Small intestine (tissue), 7 donors: Measurements from ENCODE around the gene GARIN5B. TPM values are rescaled to one million over a fixed set of nuclear protein-coding genes. Genes with fewer than 3 reads are reported as not detected.
"Not testable (repeated sequence)": the region's sequence is repeated elsewhere in the genome, so short reads cannot be mapped to it uniquely, and the experiment has no call there.

Experiments used
- DNase-seq, 2 donors: peaks; one replicate each; pipeline versions ENCODE4 v3.0.0 to v3.0.0-alpha.2; 2013
- FAIRE-seq: peaks from 2 replicates; lab custom pipeline; 2012; peaks lifted over from hg19 to GRCh38; lab: Jason Lieb, UNC
- H3K27ac ChIP-seq, 3 donors: one replicate each; pipeline ENCODE4 v1.5.1; 2013; ENCODE audit warnings: low read length in 2 of 3, mild to moderate bottlenecking in 2 of 3, control low read depth in 1 of 3, inconsistent platforms in 1 of 3, low read depth in 1 of 3, moderate library complexity in 1 of 3
- H3K27me3 ChIP-seq, 3 donors: one replicate each; pipeline ENCODE4 v1.6.1; 2013; ENCODE audit warnings: low read length in 3 of 3, inconsistent platforms in 1 of 3; ENCODE audit not compliant: control insufficient read depth in 3 of 3, insufficient read depth in 3 of 3
- H3K36me3 ChIP-seq, 3 donors: one replicate each; pipeline ENCODE4 v1.6.1; 2013; ENCODE audit warnings: low read length in 3 of 3, inconsistent platforms in 1 of 3, low read depth in 1 of 3, mild to moderate bottlenecking in 1 of 3, moderate library complexity in 1 of 3; ENCODE audit not compliant: control insufficient read depth in 3 of 3, insufficient read depth in 2 of 3
- H3K4me1 ChIP-seq, 3 donors: one replicate each; pipeline ENCODE4 v1.6.1; 2013; ENCODE audit warnings: low read length in 2 of 3, inconsistent platforms in 1 of 3, low read depth in 1 of 3, mild to moderate bottlenecking in 1 of 3, moderate library complexity in 1 of 3; ENCODE audit not compliant: control insufficient read depth in 3 of 3, insufficient read depth in 2 of 3
- H3K4me3 ChIP-seq, 3 donors: one replicate each; pipeline ENCODE4 v1.5.1; 2013; ENCODE audit warnings: low read length in 3 of 3, control low read depth in 1 of 3, inconsistent platforms in 1 of 3, low read depth in 1 of 3, mild to moderate bottlenecking in 1 of 3, moderate library complexity in 1 of 3
- H3K9me3 ChIP-seq, 2 donors: one replicate each; pipeline ENCODE4 v1.6.1; 2013; ENCODE audit warnings: low read depth in 1 of 2, low read length in 1 of 2; ENCODE audit not compliant: control insufficient read depth in 2 of 2, insufficient read depth in 1 of 2
- WGBS, 3 donors: extraction: QIAGEN DNeasy Blood & Tissue Kit; methylation state at CpG; one replicate each; pipeline ENCODE4 v1.1.7; 2013; 5-methylcytosine and 5-hydroxymethylcytosine counted together
- polyA plus RNA-seq, 4 donors: library from polyadenylated mRNA; stranded (reverse) in 3 of 4; unstranded in 1 of 4; fragments of 200-250 nt in 3 of 4; fragments of 120-200 nt in 1 of 4; gene quantifications; one replicate each; pipeline versions ENCODE4 v1.2.1 to v1.2.3, GENCODE V29; 2013
- donor health status: healthy with polysubstance abuse.
- donor health status: control.
- donor health status: control.
- donor health status: Bipolar disorder and iron deficiency.
- donor health status: healthy.

GARIN5B gene
- polyA plus RNA-seq, 4 donors = 0.03 TPM; not detected in 3

DNA sequence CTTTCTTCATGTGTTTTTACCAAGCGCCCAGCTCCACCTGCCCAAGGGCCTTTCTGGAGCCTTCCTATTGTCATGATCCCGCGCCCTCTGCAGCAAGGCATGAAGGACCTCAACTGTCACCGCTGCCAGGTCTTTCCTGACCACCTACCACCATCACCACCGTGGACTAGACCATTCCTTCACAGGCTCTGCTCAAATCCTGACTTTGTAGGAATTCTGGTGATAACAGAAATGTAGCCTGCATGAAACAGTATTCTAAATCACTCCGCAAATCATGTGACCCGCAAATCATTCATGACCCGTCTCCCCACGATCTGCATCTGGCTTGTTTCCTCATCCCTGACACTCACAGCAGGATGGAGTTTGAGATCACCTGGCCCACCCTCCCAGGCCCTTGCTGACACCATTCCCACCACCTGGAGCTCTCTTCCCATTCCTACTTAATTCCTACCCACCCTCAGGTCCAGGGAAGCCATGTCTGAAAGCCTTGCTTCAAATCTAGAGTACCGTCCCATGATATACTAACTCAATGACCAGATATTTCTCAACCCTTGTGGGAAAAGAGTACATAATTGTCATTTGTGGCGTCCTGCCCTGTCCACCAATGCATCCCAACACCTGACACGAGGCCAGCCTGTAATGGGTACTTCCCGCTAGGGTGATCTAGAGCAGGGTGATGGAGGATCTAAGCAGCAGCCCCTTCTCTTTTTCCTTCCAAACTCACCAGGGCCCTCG is 43.2 kb upstream of the GARIN5B start:
- H3K36me3 ChIP-seq = peaks cover 6 to 48% (median 12%) of the 10 kb centered on the region in 3 donors
- FAIRE-seq (no peak), DNase-seq (no peak)
- peak overlapping the region in 1 of 3 donors; percentile 95 for H3K27ac ChIP-seq
- H3K9me3 ChIP-seq = peaks cover 0 to 13% of the 10 kb centered on the region in 2 donors
- no peaks in the 10 kb centered on the region for H3K27me3 ChIP-seq
- 77 to 92% (median 79%) methylated on average over 14 of the region's 14 CpGs for WGBS, 3 donors
- H3K4me3 ChIP-seq = peak overlapping the region in 2 of 3 donors; percentile 69 to 82
- peaks cover 7 to 16% (median 8%) of the 10 kb centered on the region in 3 donors for H3K4me1 ChIP-seq

DNA sequence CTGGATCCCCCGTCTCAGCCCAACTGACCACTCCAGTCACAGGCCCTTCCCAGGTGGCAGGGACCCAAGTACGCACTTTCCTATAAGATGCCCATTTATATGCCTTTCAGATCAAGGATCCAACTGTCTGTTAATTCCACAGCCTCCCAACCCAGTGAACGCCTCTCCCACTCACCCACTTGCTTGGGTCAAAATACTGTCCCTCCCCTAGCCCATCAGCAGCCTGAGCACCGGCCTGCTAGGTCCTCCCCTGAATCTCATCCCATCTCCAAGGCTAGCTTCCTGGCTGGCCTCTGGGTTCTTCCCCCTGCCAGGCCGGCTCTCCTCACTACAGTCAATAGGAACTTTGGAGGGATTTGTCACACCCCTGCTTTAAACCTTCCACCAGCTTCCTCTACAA is 42.6 kb upstream of the GARIN5B start:
- Histone ChIP-seq H3K9me3 (peaks cover 0 to 13% of the 10 kb centered on the region in 2 donors), H3K4me1 (peaks cover 7 to 16% (median 8%) of the 10 kb centered on the region in 3 donors), H3K27me3 (no peaks in the 10 kb centered on the region), H3K4me3 (no peak overlapping the region), H3K36me3 (peaks cover 6 to 53% (median 14%) of the 10 kb centered on the region in 3 donors), H3K27ac (no peak overlapping the region)
- DNase-seq (no peak), FAIRE-seq (no peak)
- WGBS, 3 donors = 84 to 93% (median 87%) methylated on average over 5 of the region's 5 CpGs

DNA sequence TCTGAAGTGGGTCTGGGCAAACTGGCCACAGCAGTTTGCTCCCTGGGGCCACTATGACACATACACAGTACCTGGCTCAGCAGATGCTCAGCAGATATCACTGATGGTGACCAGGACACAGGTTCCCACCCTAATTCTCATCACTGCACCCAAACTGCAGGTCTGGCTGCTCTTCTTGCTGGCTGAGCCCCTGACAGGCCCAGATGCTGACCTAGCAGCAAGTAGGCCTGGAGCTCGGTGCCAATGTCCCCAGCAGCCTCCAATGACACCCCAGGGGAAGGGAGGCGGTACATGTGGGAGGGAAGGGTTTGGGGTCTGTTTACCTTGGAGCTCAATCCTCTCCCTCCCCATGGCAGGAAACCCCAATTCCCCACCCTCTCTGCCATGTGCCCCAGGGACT is 39.4 kb upstream of the GARIN5B start:
- H3K4me3 ChIP-seq = no peak overlapping the region
- no peaks in the 10 kb centered on the region for H3K9me3 ChIP-seq
- peaks cover 6 to 57% (median 15%) of the 10 kb centered on the region in 3 donors for H3K36me3 ChIP-seq
- H3K27me3 ChIP-seq = no peaks in the 10 kb centered on the region
- FAIRE-seq (no peak), DNase-seq (no peak)
- WGBS, 3 donors = 85 to 100% (median 93%) methylated on average over 2 of the region's 2 CpGs
- no peak overlapping the region for H3K27ac ChIP-seq
- H3K4me1 ChIP-seq = peaks cover 5 to 16% (median 8%) of the 10 kb centered on the region in 3 donors

DNA sequence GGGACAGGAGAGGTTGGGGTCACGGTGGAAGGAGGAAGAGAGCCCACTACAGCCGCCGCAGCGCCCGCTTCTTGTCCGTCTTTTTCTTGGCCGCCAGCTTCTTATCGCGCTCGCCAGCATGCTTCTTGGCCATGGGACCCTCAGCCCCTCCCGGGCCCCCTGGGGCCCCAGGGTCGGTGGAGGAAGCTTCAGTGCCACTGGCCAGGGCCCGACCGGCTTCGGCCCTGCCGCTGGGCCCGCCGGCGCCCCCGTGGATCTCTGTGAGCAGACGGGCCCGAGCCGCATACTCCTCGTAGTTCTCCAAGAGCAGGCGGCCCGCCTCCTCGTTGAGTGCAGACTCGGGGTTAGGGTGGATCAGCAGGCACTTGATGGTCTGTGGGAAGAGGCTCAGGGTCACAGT is 38.3 kb upstream of the GARIN5B start:
- FAIRE-seq, H3K4me3 ChIP-seq, H3K9me3 ChIP-seq, H3K27ac ChIP-seq, DNase-seq, H3K27me3 ChIP-seq: not testable (repeated sequence)
- Histone ChIP-seq H3K4me1 (peaks cover 4 to 10% (median 5%) of the 10 kb centered on the region in 3 donors), H3K36me3 (peaks cover 6 to 52% (median 15%) of the 10 kb centered on the region in 3 donors)
- 90 to 94% (median 93%) methylated on average over 14 to 22 of the region's 28 CpGs for whole genome bisulfite sequencing, 3 donors

DNA sequence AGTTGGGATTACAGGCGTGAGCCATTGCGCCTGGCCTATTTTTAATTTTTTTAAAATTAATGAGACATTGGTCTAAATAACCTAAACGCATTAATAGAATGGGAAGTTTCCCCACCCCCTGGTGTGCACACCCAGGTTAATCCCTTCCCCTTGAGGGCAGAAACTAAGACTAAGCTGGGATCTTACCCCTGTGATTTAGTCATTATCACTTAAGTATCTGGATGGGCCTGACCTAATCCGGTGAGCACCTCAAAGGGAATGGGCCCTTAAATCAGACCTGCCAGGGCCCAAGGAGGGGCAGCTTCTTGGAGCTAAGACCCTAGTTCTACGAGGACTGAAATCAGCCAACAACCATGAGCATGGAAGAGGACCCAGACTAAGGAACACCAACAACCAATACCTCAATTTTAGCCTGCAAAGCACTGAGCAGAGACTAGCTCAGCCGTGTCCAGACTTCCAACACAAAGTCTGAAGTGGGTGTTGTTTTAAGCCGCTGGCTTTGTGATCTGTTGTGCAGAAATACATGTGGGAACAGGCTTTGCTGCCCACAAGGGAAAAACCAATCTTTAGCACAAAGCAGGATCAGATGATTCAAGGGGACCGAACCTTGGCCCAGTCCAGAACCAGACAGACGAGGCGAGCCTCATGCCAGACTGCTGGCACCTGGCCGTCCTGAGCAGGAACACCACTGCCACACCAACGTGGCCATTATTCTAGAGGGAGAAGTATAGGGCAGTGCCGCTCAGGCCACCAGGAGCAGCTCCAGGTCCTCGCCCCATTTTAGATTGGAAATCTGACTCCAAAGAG is 37.4 kb upstream of the GARIN5B start:
- Histone ChIP-seq H3K9me3 (no peaks in the 10 kb centered on the region), H3K27me3 (no peaks in the 10 kb centered on the region), H3K27ac (no peak overlapping the region), H3K36me3 (peaks cover 6 to 43% (median 15%) of the 10 kb centered on the region in 3 donors), H3K4me1 (peaks cover 0 to 1% (median 0%) of the 10 kb centered on the region in 3 donors), H3K4me3 (no peak overlapping the region)
- DNase-seq (no peak), FAIRE-seq (no peak)
- WGBS, 3 donors = 81 to 89% (median 87%) methylated on average over 14 of the region's 14 CpGs

DNA sequence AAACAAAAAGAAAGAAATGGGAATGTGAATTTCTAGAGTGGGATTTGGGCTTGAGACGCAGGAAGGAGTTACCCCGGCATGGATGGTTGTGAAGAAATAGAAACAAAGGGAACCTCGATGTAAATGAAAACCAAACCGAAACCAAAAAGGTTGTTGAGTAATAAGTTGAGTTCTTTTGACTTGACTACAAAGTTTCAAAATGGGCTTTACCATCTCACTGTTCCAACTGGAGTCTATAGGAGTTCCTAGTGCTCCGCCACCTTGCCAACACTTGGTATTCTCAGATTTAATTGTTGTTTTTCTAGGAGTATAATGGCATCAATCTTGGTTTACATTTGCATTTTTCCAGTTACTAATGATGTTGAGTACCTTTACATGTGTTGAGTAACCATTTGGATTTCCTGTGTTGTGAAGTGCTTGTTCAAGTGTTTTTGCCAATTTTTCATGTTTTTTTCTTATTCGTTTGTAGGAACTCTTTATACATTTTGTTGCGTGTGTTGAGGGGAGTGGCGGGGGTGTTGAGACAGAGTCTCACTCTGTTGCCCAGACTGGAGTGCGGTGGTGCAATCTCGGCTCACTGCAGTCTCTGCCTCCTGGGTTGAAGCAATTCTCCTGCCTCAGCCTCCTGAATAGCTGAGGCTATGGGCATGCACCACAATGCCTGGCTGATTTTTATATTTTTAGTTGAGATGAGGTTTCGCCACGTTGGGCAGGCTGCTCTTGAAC is 35.3 kb upstream of the GARIN5B start:
- DNase-seq = no peak

DNA sequence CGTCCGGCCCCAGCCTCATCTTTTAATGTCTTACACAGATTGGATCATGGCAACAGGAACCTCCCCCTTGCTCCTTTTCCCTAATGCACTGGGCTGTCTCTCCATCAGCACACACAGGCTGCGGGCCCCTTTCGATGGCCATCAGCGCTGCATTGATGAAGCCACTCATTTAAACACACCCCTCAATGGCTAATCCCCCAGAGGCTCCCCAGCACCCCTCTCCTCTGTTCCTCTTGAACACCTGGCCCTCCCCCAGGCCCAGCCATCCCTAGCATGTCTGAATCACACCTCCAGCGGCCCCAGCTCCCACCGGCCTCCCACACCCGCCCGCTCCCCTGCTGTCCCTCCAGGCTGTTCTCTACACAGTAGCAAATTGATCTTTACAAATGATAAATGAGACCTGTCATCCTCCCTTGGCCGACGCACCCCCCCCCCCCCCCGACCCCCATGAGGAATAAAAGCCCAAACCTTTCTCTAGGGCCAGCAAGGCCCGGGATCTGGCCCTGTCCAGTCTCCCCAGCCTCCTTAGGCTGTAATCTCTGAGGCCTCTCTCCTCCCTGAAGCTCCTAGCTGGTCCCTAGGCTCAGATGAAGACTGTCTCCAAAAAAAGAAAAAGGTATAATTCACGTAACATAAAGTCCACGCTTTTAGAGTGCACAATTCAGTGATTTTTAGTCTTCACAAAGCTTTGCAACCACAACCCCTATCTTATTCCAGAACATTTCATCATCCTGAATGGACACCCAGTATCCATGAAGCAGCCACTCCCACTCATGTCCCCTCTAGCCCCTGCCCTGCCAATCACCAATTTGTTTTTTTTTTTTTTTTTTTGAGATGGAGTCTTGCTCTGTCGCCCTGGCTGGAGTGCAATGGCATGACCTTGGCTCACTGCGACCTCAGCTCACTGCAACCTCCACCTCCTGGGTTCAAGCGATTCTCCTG is 30.0 kb upstream of the GARIN5B start:
- DNase-seq = no peak
- Histone ChIP-seq H3K4me1 (peaks cover 4 to 8% (median 6%) of the 10 kb centered on the region in 3 donors), H3K27ac (no peak overlapping the region), H3K36me3 (peaks cover 0 to 47% (median 14%) of the 10 kb centered on the region in 3 donors), H3K4me3 (no peak overlapping the region), H3K27me3 (no peaks in the 10 kb centered on the region), H3K9me3 (no peaks in the 10 kb centered on the region)
- 73 to 85% (median 83%) methylated on average over 18 of the region's 18 CpGs for WGBS, 3 donors
- FAIRE-seq = no peak

More for the DNA sequence above, 35.3 kb upstream of the GARIN5B start:
- H3K27ac ChIP-seq = no peak overlapping the region
- no peak for FAIRE-seq
- no peak overlapping the region for H3K4me3 ChIP-seq
- H3K9me3 ChIP-seq = no peaks in the 10 kb centered on the region
- no peaks in the 10 kb centered on the region for H3K4me1 ChIP-seq
- H3K36me3 ChIP-seq = peaks cover 6 to 27% (median 15%) of the 10 kb centered on the region in 3 donors
- WGBS, 3 donors = 74 to 82% (median 78%) methylated on average over 12 of the region's 12 CpGs
- no peaks in the 10 kb centered on the region for H3K27me3 ChIP-seq
